Naive thymus-derived CD4-positive, alpha-beta T cell (primary cell): Measurements from ENCODE around the gene NACC2. TPM values are rescaled to one million over a fixed set of nuclear protein-coding genes. Genes with fewer than 3 reads are reported as not detected.

Experiments
- ATAC-seq: fragments of 150-1000 bp; cut with Tn5 transposase; 2 replicates; pipeline ENCODE4 v1.10.0; 2021; ENCODE audit warnings: mild to moderate bottlenecking, moderate library complexity
- CTCF ChIA-PET: fragments of 350-600 bp; sonication (Branson Sonifier 250); formaldehyde crosslinking; loops from one replicate; lab custom pipeline; 2021; ENCODE audit warnings: antibody characterized with exemption; lab: Charles Lee
- POLR2A ChIA-PET: fragments of 350-600 bp; sonication (Branson Sonifier 250); formaldehyde crosslinking; loops from one replicate; lab custom pipeline; 2021; ENCODE audit warnings: antibody characterized with exemption, inconsistent platforms; lab: Charles Lee
- DNase-seq, 9 donors: peaks; one replicate each; pipeline versions ENCODE4 v3.0.0 to v3.0.0-alpha.2; 2020 to 2022; ENCODE audit warnings: mixed read lengths in 1 of 9
- H3K27ac ChIP-seq: one replicate; pipeline ENCODE4 v1.7.0; 2013; ENCODE audit warnings: mild to moderate bottlenecking, low read depth, low read length, moderate library complexity
- H3K27me3 ChIP-seq, 2 donors: one replicate each; pipeline ENCODE4 v1.7.0; 2013; ENCODE audit warnings: low read length in 2 of 2, mild to moderate bottlenecking in 2 of 2, moderate library complexity in 2 of 2; ENCODE audit not compliant: control insufficient read depth in 2 of 2, insufficient read depth in 2 of 2
- H3K36me3 ChIP-seq, 3 experiments: 1 replicate in 2 of 3; 2 replicates in 1 of 3; pipeline ENCODE4 v1.7.0; 2013; ENCODE audit warnings: low read length in 3 of 3, mild to moderate bottlenecking in 3 of 3, moderate library complexity in 1 of 3; ENCODE audit not compliant: insufficient read depth in 3 of 3, control insufficient read depth in 2 of 3
- H3K4me1 ChIP-seq, 2 donors: one replicate each; pipeline ENCODE4 v1.7.0; 2013; ENCODE audit warnings: low read length in 2 of 2, mild to moderate bottlenecking in 2 of 2, moderate library complexity in 1 of 2; ENCODE audit not compliant: control insufficient read depth in 2 of 2, insufficient read depth in 2 of 2
- H3K4me3 ChIP-seq: 2 replicates; pipeline ENCODE4 v1.7.0; 2013; ENCODE audit warnings: mild to moderate bottlenecking, low read length
- H3K9me3 ChIP-seq, 3 experiments: 1 replicate in 2 of 3; 2 replicates in 1 of 3; pipeline ENCODE4 v1.7.0; 2013; ENCODE audit warnings: low read length in 3 of 3; ENCODE audit not compliant: control insufficient read depth in 2 of 3
- H3K27ac Mint-ChIP-seq, 9 donors: one replicate each; pipeline ENCODE4 v1.8.0; 2020 to 2022; ENCODE audit warnings: mixed read lengths in 9 of 9, mild to moderate bottlenecking in 8 of 9, moderate library complexity in 5 of 9, inconsistent platforms in 2 of 9
- H3K27me3 Mint-ChIP-seq, 5 donors: one replicate each; pipeline ENCODE4 v1.8.0; 2021 to 2022; ENCODE audit warnings: mixed read lengths in 5 of 5, mild to moderate bottlenecking in 1 of 5
- H3K36me3 Mint-ChIP-seq, 5 donors: one replicate each; pipeline ENCODE4 v1.8.0; 2020 to 2022; ENCODE audit warnings: mixed read lengths in 5 of 5, mild to moderate bottlenecking in 3 of 5, inconsistent platforms in 1 of 5
- H3K4me1 Mint-ChIP-seq, 7 donors: one replicate each; pipeline ENCODE4 v1.8.0; 2020 to 2022; ENCODE audit warnings: mixed read lengths in 7 of 7, mild to moderate bottlenecking in 3 of 7, inconsistent platforms in 1 of 7
- H3K4me3 Mint-ChIP-seq, 10 donors: one replicate each; pipeline ENCODE4 v1.8.0; 2020 to 2022; ENCODE audit warnings: mild to moderate bottlenecking in 10 of 10, mixed read lengths in 10 of 10, moderate library complexity in 6 of 10, inconsistent platforms in 2 of 10
- H3K9me3 Mint-ChIP-seq, 11 donors: one replicate each; pipeline ENCODE4 v1.8.0; 2020 to 2022; ENCODE audit warnings: mixed read lengths in 11 of 11, mild to moderate bottlenecking in 4 of 11, inconsistent platforms in 1 of 11, moderate library complexity in 1 of 11
- intact Hi-C, 2 donors: fragments of 100-400 bp; cut with micrococcal nuclease; formaldehyde crosslinking; loops; one replicate each; pipeline ENCODE4 v1.15.1; 2023
- polyA plus RNA-seq, 2 donors: library from polyadenylated mRNA; unstranded; fragments of 300-500 nt; fragmentation: Illumina TruSeq; gene quantifications; one replicate each; pipeline ENCODE4 v1.2.3, GENCODE V29; 2021
- total RNA-seq, 6 experiments: library from RNA in 5 of 6; stranded (reverse) in 5 of 6; gene quantifications; 1 replicate in 5 of 6; 2 replicates in 1 of 6; pipeline ENCODE4 v1.2.3 and lab custom pipeline; 2021 to 2026

NACC2 gene
- total and polyA plus RNA-seq, 7 experiments from 2014 or later = 0.92 to 17.7 (median 7.5) TPM

- Histone ChIP-seq H3K9me3 (no peaks in the 10 kb centered on the region), H3K4me3 (no peak overlapping the region), H3K27me3 (no peaks in the 10 kb centered on the region), H3K36me3 (no peaks in the 10 kb centered on the region), H3K27ac (no peak overlapping the region), H3K4me1 (peaks cover 0 to 4% of the 10 kb centered on the region in 2 donors)
- Mint-ChIP-seq H3K27ac (no peak overlapping the region), H3K4me1 (peaks cover 2 to 39% (median 26%) of the 10 kb centered on the region in 7 donors), H3K4me3 (no peak overlapping the region), H3K9me3 (no peaks in the 10 kb centered on the region), H3K27me3 (peaks cover 0 to 6% (median 0%) of the 10 kb centered on the region in 5 donors), H3K36me3 (peaks cover 0 to 3% (median 0%) of the 10 kb centered on the region in 5 donors)
- ATAC-seq = no peak
- ChIA-PET CTCF (no interaction called here), POLR2A (no interaction called here)
- no peak for DNase-seq
- intact Hi-C loops = loop anchor here in 1 of 2 donors (10.0 kb wide), 1 partner anchor 55 kb away; no protein-coding TSS in a partner anchor
These were observed 15.2 kb downstream of the NACC2 start for GRCh38 chr9:136079916-136080246.

DNA sequence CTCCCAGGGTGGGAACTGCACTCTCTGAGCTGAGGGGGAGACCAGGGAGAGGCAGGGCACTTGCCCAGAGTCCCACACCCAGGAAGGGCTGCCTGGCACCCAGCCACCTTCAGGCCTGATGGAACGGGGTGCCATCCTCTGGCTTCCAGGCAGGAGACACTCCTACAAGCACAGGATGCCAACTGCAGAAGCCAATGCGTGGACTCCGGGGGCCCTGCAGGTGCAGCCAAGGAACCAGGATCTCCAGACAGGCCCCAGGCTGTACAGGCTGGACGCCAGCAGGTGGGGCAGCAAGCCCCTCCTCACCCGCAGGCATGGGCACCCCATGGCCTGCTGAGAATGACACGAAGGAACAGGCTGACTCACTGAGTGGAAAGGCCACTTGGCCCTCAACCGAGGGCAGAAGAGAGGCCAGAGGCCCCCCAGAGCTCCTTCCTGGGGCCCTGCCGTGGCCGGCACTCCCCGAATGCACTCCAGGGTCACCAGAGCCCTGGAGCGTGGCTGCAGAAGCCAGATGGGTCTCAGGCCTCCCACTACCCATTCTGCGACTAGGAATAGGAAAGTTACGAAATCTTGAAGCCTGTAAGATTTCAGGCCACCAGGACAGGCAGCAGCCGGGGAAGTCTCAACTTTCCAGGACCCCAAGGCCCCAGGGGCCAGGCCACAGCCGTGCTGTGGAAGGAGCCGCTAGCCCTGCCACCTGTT, 15.7 kb downstream of the NACC2 start:
- no peak overlapping the region for H3K27ac Mint-ChIP-seq

GRCh38 chr9:136078498-136079011, 16.5 kb downstream of the NACC2 start:
- no peaks in the 10 kb centered on the region for H3K27me3 ChIP-seq
- H3K9me3 Mint-ChIP-seq = no peaks in the 10 kb centered on the region
- H3K4me3 Mint-ChIP-seq = no peak overlapping the region
- no peaks in the 10 kb centered on the region for H3K36me3 ChIP-seq
- H3K27ac Mint-ChIP-seq = no peak overlapping the region
- no peak overlapping the region for H3K27ac ChIP-seq
- H3K36me3 Mint-ChIP-seq = peaks cover 0 to 3% (median 0%) of the 10 kb centered on the region in 5 donors
- CTCF ChIA-PET = no interaction called here
- H3K27me3 Mint-ChIP-seq = peaks cover 0 to 6% (median 0%) of the 10 kb centered on the region in 5 donors
- peaks cover 2 to 33% (median 20%) of the 10 kb centered on the region in 7 donors for H3K4me1 Mint-ChIP-seq
- H3K4me1 ChIP-seq = peaks cover 0 to 4% of the 10 kb centered on the region in 2 donors
- DNase-seq = no peak
- no peak for ATAC-seq
- POLR2A ChIA-PET = no interaction called here
- intact Hi-C loops = loop anchor here in 1 of 2 donors (10.0 kb wide), 1 partner anchor 54 kb away; no protein-coding TSS in a partner anchor
- no peak overlapping the region for H3K4me3 ChIP-seq
- H3K9me3 ChIP-seq = no peaks in the 10 kb centered on the region

More for the DNA sequence above, 15.7 kb downstream of the NACC2 start:
- Histone ChIP-seq H3K36me3 (no peaks in the 10 kb centered on the region), H3K4me3 (no peak overlapping the region), H3K27me3 (no peaks in the 10 kb centered on the region), H3K4me1 (peaks cover 0 to 4% of the 10 kb centered on the region in 2 donors), H3K27ac (no peak overlapping the region), H3K9me3 (no peaks in the 10 kb centered on the region)
- ChIA-PET POLR2A (no interaction called here), CTCF (no interaction called here)
- peaks cover 0 to 6% (median 0%) of the 10 kb centered on the region in 5 donors for H3K27me3 Mint-ChIP-seq
- peaks cover 0 to 3% (median 0%) of the 10 kb centered on the region in 5 donors for H3K36me3 Mint-ChIP-seq
- H3K4me1 Mint-ChIP-seq = peaks cover 2 to 33% (median 21%) of the 10 kb centered on the region in 7 donors
- intact Hi-C loops = loop anchor here in 1 of 2 donors (10.0 kb wide), 1 partner anchor 55 kb away; no protein-coding TSS in a partner anchor
- no peaks in the 10 kb centered on the region for H3K9me3 Mint-ChIP-seq
- no peak overlapping the region for H3K4me3 Mint-ChIP-seq
- ATAC-seq (peak; percentile 33), DNase-seq (no peak)

GRCh38 chr9:136078024-136078423, 17.1 kb downstream of the NACC2 start:
- Histone ChIP-seq H3K9me3 (no peaks in the 10 kb centered on the region), H3K4me1 (peaks cover 0 to 4% of the 10 kb centered on the region in 2 donors), H3K4me3 (no peak overlapping the region), H3K27me3 (no peaks in the 10 kb centered on the region), H3K36me3 (no peaks in the 10 kb centered on the region), H3K27ac (no peak overlapping the region)
- Mint-ChIP-seq H3K4me3 (no peak overlapping the region), H3K4me1 (peaks cover 2 to 33% (median 20%) of the 10 kb centered on the region in 7 donors), H3K27ac (peak overlapping the region in 1 of 9 donors; percentile 35), H3K36me3 (no peaks in the 10 kb centered on the region), H3K27me3 (peaks cover 0 to 6% (median 0%) of the 10 kb centered on the region in 5 donors), H3K9me3 (no peaks in the 10 kb centered on the region)
- CTCF ChIA-PET = no interaction called here
- intact Hi-C loops = loop anchor here in 1 of 2 donors (10.0 kb wide), 1 partner anchor 53 kb away; no protein-coding TSS in a partner anchor
- POLR2A ChIA-PET = no interaction called here
- DNase-seq (no peak), ATAC-seq (no peak)

DNA sequence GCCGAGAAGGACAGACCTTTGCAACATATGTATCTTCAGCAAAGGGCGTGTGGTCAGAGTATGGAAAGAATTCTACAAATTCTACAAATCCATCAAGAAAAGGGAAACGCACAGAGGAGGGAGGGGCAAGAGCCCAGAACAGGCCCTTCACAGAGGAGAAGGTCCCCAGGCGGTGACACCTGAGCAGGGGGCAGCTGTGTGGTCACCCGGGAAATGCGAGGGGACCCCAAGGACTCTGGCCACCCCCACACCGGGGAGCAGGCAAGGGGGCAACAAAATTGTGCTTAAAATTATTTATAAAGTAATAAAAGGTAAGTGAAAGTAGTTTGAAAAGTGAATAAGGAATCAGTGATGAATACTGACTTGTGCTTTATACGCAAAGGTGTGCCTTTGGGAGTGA, 17.6 kb downstream of the NACC2 start:
- Mint-ChIP-seq H3K36me3 (no peaks in the 10 kb centered on the region), H3K9me3 (no peaks in the 10 kb centered on the region), H3K27me3 (peaks cover 0 to 6% (median 0%) of the 10 kb centered on the region in 5 donors), H3K4me1 (peaks cover 2 to 28% (median 16%) of the 10 kb centered on the region in 7 donors), H3K4me3 (no peak overlapping the region), H3K27ac (peak overlapping the region in 4 of 9 donors; percentile 5 to 55 (median 21))
- ATAC-seq (no peak), DNase-seq (no peak)
- ChIA-PET CTCF (no interaction called here), POLR2A (no interaction called here)
- no peaks in the 10 kb centered on the region for H3K9me3 ChIP-seq
- H3K27ac ChIP-seq = no peak overlapping the region
- intact Hi-C loops = loop anchor here in 1 of 2 donors (10.0 kb wide), 1 partner anchor 53 kb away; no protein-coding TSS in a partner anchor
- no peaks in the 10 kb centered on the region for H3K36me3 ChIP-seq
- H3K4me3 ChIP-seq = no peak overlapping the region
- H3K27me3 ChIP-seq = no peaks in the 10 kb centered on the region
- peaks cover 0 to 4% of the 10 kb centered on the region in 2 donors for H3K4me1 ChIP-seq

- no peaks in the 10 kb centered on the region for H3K9me3 Mint-ChIP-seq
These were observed 19.0 kb downstream of the NACC2 start for GRCh38 chr9:136075881-136076678.

More at GRCh38 chr9:136075881-136076678, 19.0 kb downstream of the NACC2 start:
- H3K27ac ChIP-seq = no peak overlapping the region
- peaks cover 0 to 6% (median 0%) of the 10 kb centered on the region in 5 donors for H3K27me3 Mint-ChIP-seq
- H3K27me3 ChIP-seq = no peaks in the 10 kb centered on the region
- H3K4me3 ChIP-seq = no peak overlapping the region
- H3K4me1 Mint-ChIP-seq = peaks cover 2 to 28% (median 16%) of the 10 kb centered on the region in 7 donors
- intact Hi-C loops = loop anchor here in 1 of 2 donors (10.0 kb wide), 1 partner anchor 51 kb away; no protein-coding TSS in a partner anchor
- H3K4me3 Mint-ChIP-seq = peak overlapping the region in 9 of 10 donors; percentile 45 to 79 (median 62)
- H3K27ac Mint-ChIP-seq = peak overlapping the region in 8 of 9 donors; percentile 16 to 83 (median 62)
- H3K9me3 ChIP-seq = no peaks in the 10 kb centered on the region
- peak in 1 of 9 donors; percentile 23 for DNase-seq
- ATAC-seq = peak; percentile 81
- peaks cover 0 to 4% of the 10 kb centered on the region in 2 donors for H3K4me1 ChIP-seq
- no peaks in the 10 kb centered on the region for H3K36me3 Mint-ChIP-seq
- ChIA-PET CTCF (no interaction called here), POLR2A (no interaction called here)
- no peaks in the 10 kb centered on the region for H3K36me3 ChIP-seq
